ENCODE data around the gene KCNK18.

DNA sequence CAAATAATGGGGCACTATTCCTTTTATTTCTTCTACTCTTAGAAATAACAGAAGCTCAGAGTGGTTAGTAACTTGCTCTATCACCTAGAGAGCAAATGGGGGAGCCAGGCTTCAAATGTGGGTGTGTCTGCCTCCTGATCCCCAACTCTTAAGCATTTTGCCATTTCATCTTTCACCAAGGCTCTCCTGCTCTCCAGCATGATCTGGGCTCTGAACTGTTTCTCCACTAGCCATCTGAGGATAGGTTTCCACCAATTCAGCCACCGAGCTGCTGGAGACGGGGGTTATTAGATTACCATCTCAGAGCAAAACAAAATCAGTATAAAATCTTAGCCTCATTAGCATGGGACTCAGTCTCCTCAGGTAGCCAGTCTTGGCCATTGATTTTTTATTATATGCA lies 39.0 kb upstream of the KCNK18 start:
- TF ChIP-seq ZNF331 (CRISPR knock-in tag; IDR thresholded peaks at IDR 0.05; ENCODE audit: low read depth) (no peak), JUNB (IDR thresholded peaks at IDR 0.05; ENCODE audit: unreplicated experiment) (no peak), CTCF (conservative IDR thresholded peaks at IDR 0.05; ENCODE audit: low read depth in 2 of 2) (no peak), EZH2phosphoT487 (IDR thresholded peaks at IDR 0.05; ENCODE audit: unreplicated experiment) (no peak), REST (IDR thresholded peaks at IDR 0.05; ENCODE audit: unreplicated experiment) (no peak), NANOG (IDR thresholded peaks at IDR 0.05; ENCODE audit: borderline replicate concordance) (no peak), ZNF114 (CRISPR knock-in tag; IDR thresholded peaks at IDR 0.05) (no peak), ETS1 (IDR thresholded peaks at IDR 0.05) (no peak), POLR2AphosphoS5 (IDR thresholded peaks at IDR 0.05; ENCODE audit: low read depth) (no peak), EZH2 (IDR thresholded peaks at IDR 0.05; ENCODE audit: low read depth, unreplicated experiment) (no peak), CREB1 (CRISPR knock-in tag; IDR thresholded peaks at IDR 0.05; ENCODE audit: low read depth) (no peak), STAT1 (IDR thresholded peaks at IDR 0.05; ENCODE audit: unreplicated experiment) (no peak)
